HCT116 (cell line): ENCODE data around the gene MSLN. TPM values are rescaled to one million over a fixed set of nuclear protein-coding genes. Genes with fewer than 3 reads are reported as not detected.

ENCODE experiments used
- ATAC-seq: fragments of 200-7000 bp; cut with Tn5 transposase; 2 replicates; pipeline ENCODE4 v1.9.1; 2020; ENCODE audit warnings: mild to moderate bottlenecking, moderate library complexity
- BruUV-seq: library from RNA; stranded (reverse); fragments of 400-500 nt; replicated peaks from 2 replicates; lab custom pipeline; 2021; lab: Mats Ljungman, UMichigan
- CTCF ChIA-PET: fragments of 300-600 bp; sonication (Branson Sonifier 250); formaldehyde crosslinking; loops from one replicate; lab custom pipeline; 2021; ENCODE audit warnings: antibody characterized with exemption; lab: Charles Lee
- POLR2A ChIA-PET: fragments of 300-600, 350-600 bp; sonication (Branson Sonifier 250); formaldehyde crosslinking; loops from one replicate; lab custom pipeline; 2021; ENCODE audit warnings: antibody characterized with exemption; lab: Charles Lee
- RAD21 ChIA-PET, 2 experiments: fragments of 300-600 bp; sonication (Branson Sonifier 250); formaldehyde crosslinking; loops; one replicate each; lab custom pipeline; 2023; ENCODE audit warnings: low total read pairs in 2 of 2; ENCODE audit not compliant: uncharacterized antibody in 2 of 2, unreplicated experiment in 2 of 2, low non-redundant PET in 1 of 2; lab: Charles Lee
- DNase-seq: peaks from one replicate; pipeline ENCODE4 v3.0.0-alpha.2; 2010; ENCODE audit warnings: low read depth, low spot score
- H2AFZ ChIP-seq: fragments of 200-600 bp; shearing (Covaris generic), sonication (generic); 2 replicates; pipeline ENCODE4 v1.6.1; 2017; ENCODE audit warnings: low read depth, mixed run types, mixed read lengths, antibody characterized with exemption, low read length; ENCODE audit not compliant: poor library complexity, severe bottlenecking
- H3K27ac ChIP-seq: 2 replicates; pipeline ENCODE4 v1.5.1; 2012; ENCODE audit warnings: low read depth, low read length
- H3K27me3 ChIP-seq: fragments of 200-600 bp; sonication (generic); 2 replicates; pipeline ENCODE4 v1.6.1; 2016; ENCODE audit warnings: mixed run types, low read length, mixed read lengths; ENCODE audit not compliant: insufficient read depth
- H3K36me3 ChIP-seq, 2 experiments: fragments of 200-500 bp in 1 of 2; fragments of 200-600 bp in 1 of 2; sonication (Bioruptor generic) in 1 of 2; sonication (generic) in 1 of 2; 2 replicates each; pipeline versions ENCODE4 v1.5.1 to v1.6.1; 2014 to 2016; ENCODE audit warnings: low read length in 2 of 2, inconsistent platforms in 1 of 2, mixed read lengths in 1 of 2, mixed run types in 1 of 2; ENCODE audit not compliant: insufficient read depth in 2 of 2, control insufficient read depth in 1 of 2
- H3K4me1 ChIP-seq, 2 experiments: fragments of 200-600 bp in 1 of 2; sonication (generic) in 1 of 2; 2 replicates each; pipeline versions ENCODE4 v1.5.1 to v1.6.1; 2012 to 2017; ENCODE audit warnings: low read length in 2 of 2, inconsistent platforms in 1 of 2, mild to moderate bottlenecking in 1 of 2, mixed read lengths in 1 of 2, mixed run types in 1 of 2, moderate library complexity in 1 of 2; ENCODE audit not compliant: insufficient read depth in 2 of 2, control insufficient read depth in 1 of 2
- H3K4me2 ChIP-seq: fragments of 200-600 bp; sonication (generic); 2 replicates; pipeline ENCODE4 v1.6.1; 2017; ENCODE audit warnings: mixed run types, low read length, mixed read lengths
- H3K4me3 ChIP-seq, 2 experiments: fragments of 200-600 bp in 1 of 2; sonication (generic) in 1 of 2; replicated peaks in 1 of 2; 2 replicates each; pipeline ENCODE4 v1.5.1; 2011 to 2016; ENCODE audit warnings: low read length in 2 of 2, control low read depth in 1 of 2, low read depth in 1 of 2, mild to moderate bottlenecking in 1 of 2, mixed read lengths in 1 of 2, mixed run types in 1 of 2
- H3K79me2 ChIP-seq: fragments of 200-600 bp; sonication (generic); 2 replicates; pipeline ENCODE4 v1.6.1; 2017; ENCODE audit warnings: mild to moderate bottlenecking, mixed run types, low read length, moderate library complexity, mixed read lengths; ENCODE audit not compliant: insufficient read depth
- H3K9ac ChIP-seq: fragments of 200-600 bp; sonication (generic); 2 replicates; pipeline ENCODE4 v1.6.1; 2016; ENCODE audit warnings: low read length, mixed read lengths
- H3K9me2 ChIP-seq: fragments of 200-600 bp; sonication (generic), shearing (Covaris generic); 2 replicates; pipeline ENCODE4 v1.6.1; 2017; ENCODE audit warnings: mixed run types, mild to moderate bottlenecking, moderate library complexity; ENCODE audit not compliant: insufficient read depth
- H3K9me3 ChIP-seq, 2 experiments: fragments of 200-500 bp in 1 of 2; fragments of 200-600 bp in 1 of 2; sonication (Bioruptor generic) in 1 of 2; sonication (generic) in 1 of 2; 2 replicates each; pipeline ENCODE4 v1.6.1; 2014 to 2017; ENCODE audit warnings: low read length in 2 of 2, mixed read lengths in 2 of 2, inconsistent platforms in 1 of 2, low read depth in 1 of 2, mild to moderate bottlenecking in 1 of 2, mixed run types in 1 of 2, moderate library complexity in 1 of 2; ENCODE audit not compliant: control insufficient read depth in 1 of 2, insufficient read depth in 1 of 2
- H4K20me1 ChIP-seq: fragments of 200-600 bp; sonication (generic), shearing (Covaris generic); 2 replicates; pipeline ENCODE4 v1.6.1; 2017; ENCODE audit warnings: mixed run types, mild to moderate bottlenecking, moderate library complexity; ENCODE audit not compliant: insufficient read depth
- CBX3 ChIP-seq: IDR thresholded peaks from 2 replicates; pipeline ENCODE4 v1.6.1; 2012; ENCODE audit warnings: low read depth
- EGR1 ChIP-seq: IDR thresholded peaks from 2 replicates; pipeline ENCODE4 v1.6.1; 2012; ENCODE audit warnings: low read depth
- ELF1 ChIP-seq: IDR thresholded peaks from 2 replicates; pipeline ENCODE4 v1.6.1; 2012; ENCODE audit warnings: low read depth, borderline replicate concordance
- EZH2 ChIP-seq: fragments of 200-600 bp; sonication (generic); IDR thresholded peaks from 2 replicates; pipeline ENCODE4 v1.6.1; 2017; ENCODE audit warnings: antibody characterized with exemption, mixed run types
- FOSL1 ChIP-seq: IDR thresholded peaks from 2 replicates; pipeline ENCODE4 v1.6.1; 2012; ENCODE audit warnings: low read depth
- POLR2A ChIP-seq: IDR thresholded peaks from 2 replicates; pipeline ENCODE4 v1.7.0; 2011; ENCODE audit warnings: borderline replicate concordance; ENCODE audit not compliant: insufficient read depth, insufficient read length; ENCODE audit errors: extremely low read depth
- POLR2AphosphoS5 ChIP-seq: IDR thresholded peaks from 2 replicates; pipeline ENCODE4 v1.6.1; 2011; ENCODE audit warnings: mild to moderate bottlenecking, low read depth, low read length, moderate library complexity
- RAD21 ChIP-seq: IDR thresholded peaks from 2 replicates; pipeline ENCODE4 v1.6.1; 2012; ENCODE audit warnings: low read depth, mild to moderate bottlenecking
- SIN3A ChIP-seq: IDR thresholded peaks from 2 replicates; pipeline ENCODE4 v1.6.1; 2012; ENCODE audit warnings: low read depth
- SP1 ChIP-seq: IDR thresholded peaks from 2 replicates; pipeline ENCODE4 v1.6.1; 2012; ENCODE audit warnings: low read depth
- SRF ChIP-seq: IDR thresholded peaks from 2 replicates; pipeline ENCODE4 v1.6.1; 2012; ENCODE audit warnings: low read depth
- ZFX ChIP-seq: fragments of 450-650 bp; IDR thresholded peaks from 2 replicates; pipeline ENCODE4 v1.6.1; 2017
- ZNF274 ChIP-seq: fragments of 200-500 bp; sonication (Bioruptor generic); IDR thresholded peaks from 2 replicates; pipeline ENCODE4 v1.6.1; 2014; ENCODE audit warnings: mild to moderate bottlenecking, low read depth, low read length, inconsistent platforms
- intact Hi-C: fragments of 100-400 bp; cut with micrococcal nuclease; formaldehyde crosslinking; loops from 2 replicates; pipeline ENCODE4 v1.10.0; 2022
- total RNA-seq: library from RNA; stranded (reverse); gene quantifications from one replicate; pipeline ENCODE4 v1.2.1, GENCODE V29; 2021; ENCODE audit not compliant: unreplicated experiment
- TF ChIP-seq, protein P1 (sequence below): IDR thresholded peaks from 2 replicates; pipeline ENCODE4 v1.6.1; 2012
- TF ChIP-seq, protein P2 (sequence below): IDR thresholded peaks from 2 replicates; pipeline ENCODE4 v1.6.1; 2012
- TF ChIP-seq, protein P3 (sequence below): IDR thresholded peaks from 2 replicates; pipeline ENCODE4 v1.6.1; 2011; ENCODE audit warnings: mild to moderate bottlenecking, low read length, moderate library complexity; ENCODE audit not compliant: insufficient replicate concordance; ENCODE audit errors: extremely low read depth
- TF ChIP-seq, protein P4 (sequence below): IDR thresholded peaks from 2 replicates; pipeline ENCODE4 v1.6.1; 2012; ENCODE audit warnings: low read depth

The MSLN gene
- total RNA-seq, 1 experiment from 2014 or later: 40.9 TPM

DNA sequence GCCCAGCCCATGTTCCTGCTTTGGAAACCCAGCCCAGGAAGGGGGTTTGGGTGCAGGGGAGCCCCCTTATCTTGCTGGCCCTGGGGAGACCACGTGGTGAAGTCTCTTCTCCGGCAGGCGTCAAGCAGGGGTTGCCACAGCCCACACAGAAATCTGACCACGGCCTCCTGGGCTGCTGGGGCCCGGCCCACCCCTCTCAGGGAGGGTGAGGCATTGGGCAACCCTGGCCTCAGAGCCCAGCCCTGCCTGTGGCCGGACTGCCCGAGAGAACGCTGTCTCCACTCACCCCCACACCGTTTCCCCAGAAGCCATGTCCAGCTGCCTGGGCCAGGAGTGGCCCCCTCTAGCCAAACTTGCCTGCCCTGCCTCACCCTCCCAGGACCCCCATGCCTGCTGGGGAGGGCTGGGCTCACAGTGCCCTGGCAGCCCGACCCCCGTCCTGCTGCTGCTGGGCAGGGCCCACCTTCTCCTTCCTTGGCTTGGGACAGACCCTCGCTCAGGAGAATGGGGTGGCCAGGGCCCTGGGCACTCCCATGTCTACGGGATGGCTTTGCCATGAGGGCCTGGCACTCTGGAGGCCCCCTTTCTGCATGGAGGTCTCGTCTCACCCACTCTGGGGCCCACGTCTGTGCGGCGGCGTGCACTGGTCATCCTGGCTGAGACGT lies 20.9 kb downstream of the MSLN start (continued):
- TF ChIP-seq, protein P1, sequence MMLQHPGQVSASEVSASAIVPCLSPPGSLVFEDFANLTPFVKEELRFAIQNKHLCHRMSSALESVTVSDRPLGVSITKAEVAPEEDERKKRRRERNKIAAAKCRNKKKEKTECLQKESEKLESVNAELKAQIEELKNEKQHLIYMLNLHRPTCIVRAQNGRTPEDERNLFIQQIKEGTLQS: no peak
- no peak for TF ChIP-seq FOSL1
- no peak for TF ChIP-seq POLR2AphosphoS5
- TF ChIP-seq EZH2: no peak
- no peak for TF ChIP-seq ELF1
- TF ChIP-seq ZNF274: no peak
- TF ChIP-seq RAD21: no peak
- TF ChIP-seq EGR1: no peak

GRCh38 chr16:782258-782657 lies 21.7 kb downstream of the MSLN start:
- no peaks in the 10 kb centered on the region for H3K27me3 ChIP-seq
- TF ChIP-seq FOSL1 (no peak), SIN3A (no peak), EZH2 (no peak), POLR2AphosphoS5 (no peak), RAD21 (no peak), SRF (no peak), CBX3 (no peak), ELF1 (no peak), POLR2A (no peak), SP1 (no peak), ZFX (no peak)
- TF ChIP-seq, protein P1: no peak
- TF ChIP-seq, protein P2, sequence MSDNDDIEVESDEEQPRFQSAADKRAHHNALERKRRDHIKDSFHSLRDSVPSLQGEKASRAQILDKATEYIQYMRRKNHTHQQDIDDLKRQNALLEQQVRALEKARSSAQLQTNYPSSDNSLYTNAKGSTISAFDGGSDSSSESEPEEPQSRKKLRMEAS: no peak
- TF ChIP-seq, protein P3, sequence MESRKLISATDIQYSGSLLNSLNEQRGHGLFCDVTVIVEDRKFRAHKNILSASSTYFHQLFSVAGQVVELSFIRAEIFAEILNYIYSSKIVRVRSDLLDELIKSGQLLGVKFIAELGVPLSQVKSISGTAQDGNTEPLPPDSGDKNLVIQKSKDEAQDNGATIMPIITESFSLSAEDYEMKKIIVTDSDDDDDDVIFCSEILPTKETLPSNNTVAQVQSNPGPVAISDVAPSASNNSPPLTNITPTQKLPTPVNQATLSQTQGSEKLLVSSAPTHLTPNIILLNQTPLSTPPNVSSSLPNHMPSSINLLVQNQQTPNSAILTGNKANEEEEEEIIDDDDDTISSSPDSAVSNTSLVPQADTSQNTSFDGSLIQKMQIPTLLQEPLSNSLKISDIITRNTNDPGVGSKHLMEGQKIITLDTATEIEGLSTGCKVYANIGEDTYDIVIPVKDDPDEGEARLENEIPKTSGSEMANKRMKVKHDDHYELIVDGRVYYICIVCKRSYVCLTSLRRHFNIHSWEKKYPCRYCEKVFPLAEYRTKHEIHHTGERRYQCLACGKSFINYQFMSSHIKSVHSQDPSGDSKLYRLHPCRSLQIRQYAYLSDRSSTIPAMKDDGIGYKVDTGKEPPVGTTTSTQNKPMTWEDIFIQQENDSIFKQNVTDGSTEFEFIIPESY: no peak
- TF ChIP-seq, protein P4, sequence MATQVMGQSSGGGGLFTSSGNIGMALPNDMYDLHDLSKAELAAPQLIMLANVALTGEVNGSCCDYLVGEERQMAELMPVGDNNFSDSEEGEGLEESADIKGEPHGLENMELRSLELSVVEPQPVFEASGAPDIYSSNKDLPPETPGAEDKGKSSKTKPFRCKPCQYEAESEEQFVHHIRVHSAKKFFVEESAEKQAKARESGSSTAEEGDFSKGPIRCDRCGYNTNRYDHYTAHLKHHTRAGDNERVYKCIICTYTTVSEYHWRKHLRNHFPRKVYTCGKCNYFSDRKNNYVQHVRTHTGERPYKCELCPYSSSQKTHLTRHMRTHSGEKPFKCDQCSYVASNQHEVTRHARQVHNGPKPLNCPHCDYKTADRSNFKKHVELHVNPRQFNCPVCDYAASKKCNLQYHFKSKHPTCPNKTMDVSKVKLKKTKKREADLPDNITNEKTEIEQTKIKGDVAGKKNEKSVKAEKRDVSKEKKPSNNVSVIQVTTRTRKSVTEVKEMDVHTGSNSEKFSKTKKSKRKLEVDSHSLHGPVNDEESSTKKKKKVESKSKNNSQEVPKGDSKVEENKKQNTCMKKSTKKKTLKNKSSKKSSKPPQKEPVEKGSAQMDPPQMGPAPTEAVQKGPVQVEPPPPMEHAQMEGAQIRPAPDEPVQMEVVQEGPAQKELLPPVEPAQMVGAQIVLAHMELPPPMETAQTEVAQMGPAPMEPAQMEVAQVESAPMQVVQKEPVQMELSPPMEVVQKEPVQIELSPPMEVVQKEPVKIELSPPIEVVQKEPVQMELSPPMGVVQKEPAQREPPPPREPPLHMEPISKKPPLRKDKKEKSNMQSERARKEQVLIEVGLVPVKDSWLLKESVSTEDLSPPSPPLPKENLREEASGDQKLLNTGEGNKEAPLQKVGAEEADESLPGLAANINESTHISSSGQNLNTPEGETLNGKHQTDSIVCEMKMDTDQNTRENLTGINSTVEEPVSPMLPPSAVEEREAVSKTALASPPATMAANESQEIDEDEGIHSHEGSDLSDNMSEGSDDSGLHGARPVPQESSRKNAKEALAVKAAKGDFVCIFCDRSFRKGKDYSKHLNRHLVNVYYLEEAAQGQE: no peak

More at GRCh38 chr16:782258-782657, 21.7 kb downstream of the MSLN start:
- RAD21 ChIA-PET: no interaction called here
- H3K9ac ChIP-seq: no peak overlapping the region
- no peak overlapping the region for H3K4me3 ChIP-seq
- CTCF ChIA-PET: no interaction called here
- no peak for DNase-seq
- H3K36me3 ChIP-seq: peaks cover 5 to 15% of the 10 kb centered on the region in 2 experiments; a peak in 3 of 4 replicates
- no TSS peak for BruUV-seq
- peaks cover 15 to 42% of the 10 kb centered on the region in 2 experiments for H3K4me1 ChIP-seq
- intact Hi-C loops: no loop called here
- no peaks in the 10 kb centered on the region for H3K9me2 ChIP-seq
- POLR2A ChIA-PET: no interaction called here
- ATAC-seq: no peak
- H3K79me2 ChIP-seq: peaks cover 15% of the 10 kb centered on the region
- H2AFZ ChIP-seq: no peak overlapping the region
- no peaks in the 10 kb centered on the region for H3K9me3 ChIP-seq
- no peak overlapping the region for H3K4me2 ChIP-seq
- no peak overlapping the region for H3K27ac ChIP-seq
- H4K20me1 ChIP-seq: no peaks in the 10 kb centered on the region
